Tibial nerve (tissue), 3 donors: ENCODE data around the gene HES5.

ENCODE experiments used
- POLR2A ChIP-seq, 2 donors: fragments of 450-650 bp; IDR thresholded peaks; one replicate each; pipeline ENCODE4 v1.6.1; 2017; ENCODE audit warnings: antibody characterized with exemption in 2 of 2, mild to moderate bottlenecking in 2 of 2, moderate library complexity in 2 of 2
- TF ChIP-seq, protein P1 (sequence below), 5 experiments: fragments of 200-600 bp in 3 of 5; fragments of 450-650 bp in 2 of 5; sonication (generic) in 3 of 5; IDR thresholded peaks; one replicate each; pipeline ENCODE4 v1.5.1; 2016 to 2019; ENCODE audit warnings: antibody characterized with exemption in 5 of 5, mild to moderate bottlenecking in 3 of 5, moderate library complexity in 2 of 5

DNA sequence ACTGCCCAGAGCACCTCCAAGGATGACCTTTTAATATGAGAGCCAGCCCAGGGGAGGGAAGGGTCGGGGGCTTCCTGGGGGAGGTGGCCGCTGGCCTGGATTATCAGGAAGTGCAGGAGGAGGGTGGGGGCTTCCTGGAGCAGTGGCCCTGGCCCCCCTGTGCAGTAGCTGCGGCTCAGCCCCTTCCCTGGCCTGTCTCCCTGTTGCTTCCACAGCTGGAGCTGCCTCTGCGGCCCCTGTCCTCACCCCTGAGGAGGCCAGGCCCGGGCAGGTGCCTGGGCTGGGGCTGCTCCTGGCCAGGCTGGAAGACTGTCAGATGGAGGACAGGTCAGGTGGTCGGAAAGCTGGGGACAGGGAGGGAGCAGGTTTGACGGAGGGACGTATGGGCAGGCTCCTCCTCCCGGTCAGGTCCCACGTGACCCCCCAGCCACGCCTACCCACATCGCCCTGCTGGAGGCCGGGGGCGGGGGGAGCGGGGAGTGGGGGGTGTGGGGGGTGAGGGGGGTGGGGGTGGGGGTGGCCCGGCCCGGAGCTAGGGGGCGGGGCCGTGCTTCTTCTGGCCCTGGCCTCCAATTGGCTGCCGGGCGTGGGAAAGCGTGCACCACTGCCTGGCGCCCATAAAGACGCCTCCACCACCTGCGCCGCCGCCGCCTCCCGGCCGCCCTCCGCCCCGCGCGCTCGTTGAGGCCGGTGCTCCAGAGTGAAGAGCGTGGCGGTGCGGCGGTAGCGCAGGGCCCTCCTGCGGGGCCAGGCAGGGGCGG lies 15.9 kb upstream of the HES5 start:
- TF ChIP-seq POLR2A (IDR thresholded peaks at IDR 0.05), result no peak
- TF ChIP-seq, protein P1, sequence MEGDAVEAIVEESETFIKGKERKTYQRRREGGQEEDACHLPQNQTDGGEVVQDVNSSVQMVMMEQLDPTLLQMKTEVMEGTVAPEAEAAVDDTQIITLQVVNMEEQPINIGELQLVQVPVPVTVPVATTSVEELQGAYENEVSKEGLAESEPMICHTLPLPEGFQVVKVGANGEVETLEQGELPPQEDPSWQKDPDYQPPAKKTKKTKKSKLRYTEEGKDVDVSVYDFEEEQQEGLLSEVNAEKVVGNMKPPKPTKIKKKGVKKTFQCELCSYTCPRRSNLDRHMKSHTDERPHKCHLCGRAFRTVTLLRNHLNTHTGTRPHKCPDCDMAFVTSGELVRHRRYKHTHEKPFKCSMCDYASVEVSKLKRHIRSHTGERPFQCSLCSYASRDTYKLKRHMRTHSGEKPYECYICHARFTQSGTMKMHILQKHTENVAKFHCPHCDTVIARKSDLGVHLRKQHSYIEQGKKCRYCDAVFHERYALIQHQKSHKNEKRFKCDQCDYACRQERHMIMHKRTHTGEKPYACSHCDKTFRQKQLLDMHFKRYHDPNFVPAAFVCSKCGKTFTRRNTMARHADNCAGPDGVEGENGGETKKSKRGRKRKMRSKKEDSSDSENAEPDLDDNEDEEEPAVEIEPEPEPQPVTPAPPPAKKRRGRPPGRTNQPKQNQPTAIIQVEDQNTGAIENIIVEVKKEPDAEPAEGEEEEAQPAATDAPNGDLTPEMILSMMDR (IDR thresholded peaks at IDR 0.05), result no peak
